H7 (cell line): ENCODE results near the gene GPSM1. TPM values are rescaled to one million over a fixed set of nuclear protein-coding genes. Genes with fewer than 3 reads are reported as not detected.

ENCODE experiments used
- DNase-seq: peaks from one replicate; pipeline ENCODE4 v3.0.0; 2012
- H3K27me3 ChIP-seq: 2 replicates; pipeline ENCODE4 v1.6.0; 2011; ENCODE audit warnings: mild to moderate bottlenecking, low read length; ENCODE audit not compliant: control insufficient read depth, insufficient read depth
- H3K36me3 ChIP-seq: replicated peaks from 2 replicates; pipeline ENCODE4 v1.5.1; 2011; ENCODE audit warnings: low read length; ENCODE audit not compliant: control insufficient read depth, insufficient read depth
- H3K4me3 ChIP-seq: 2 replicates; pipeline ENCODE4 v1.5.1; 2011; ENCODE audit warnings: low read depth, mild to moderate bottlenecking, control low read depth, low read length, moderate library complexity; ENCODE audit not compliant: insufficient read depth
- total RNA-seq: library from RNA; depleted of rRNA; stranded (reverse); fragments of >200 nt; shearing (Covaris generic); gene quantifications from 2 replicates; pipeline ENCODE4 v1.2.3, GENCODE V29; 2014

GPSM1 gene
- total RNA-seq, 1 experiment from 2014 or later, result 22.2 TPM

DNA sequence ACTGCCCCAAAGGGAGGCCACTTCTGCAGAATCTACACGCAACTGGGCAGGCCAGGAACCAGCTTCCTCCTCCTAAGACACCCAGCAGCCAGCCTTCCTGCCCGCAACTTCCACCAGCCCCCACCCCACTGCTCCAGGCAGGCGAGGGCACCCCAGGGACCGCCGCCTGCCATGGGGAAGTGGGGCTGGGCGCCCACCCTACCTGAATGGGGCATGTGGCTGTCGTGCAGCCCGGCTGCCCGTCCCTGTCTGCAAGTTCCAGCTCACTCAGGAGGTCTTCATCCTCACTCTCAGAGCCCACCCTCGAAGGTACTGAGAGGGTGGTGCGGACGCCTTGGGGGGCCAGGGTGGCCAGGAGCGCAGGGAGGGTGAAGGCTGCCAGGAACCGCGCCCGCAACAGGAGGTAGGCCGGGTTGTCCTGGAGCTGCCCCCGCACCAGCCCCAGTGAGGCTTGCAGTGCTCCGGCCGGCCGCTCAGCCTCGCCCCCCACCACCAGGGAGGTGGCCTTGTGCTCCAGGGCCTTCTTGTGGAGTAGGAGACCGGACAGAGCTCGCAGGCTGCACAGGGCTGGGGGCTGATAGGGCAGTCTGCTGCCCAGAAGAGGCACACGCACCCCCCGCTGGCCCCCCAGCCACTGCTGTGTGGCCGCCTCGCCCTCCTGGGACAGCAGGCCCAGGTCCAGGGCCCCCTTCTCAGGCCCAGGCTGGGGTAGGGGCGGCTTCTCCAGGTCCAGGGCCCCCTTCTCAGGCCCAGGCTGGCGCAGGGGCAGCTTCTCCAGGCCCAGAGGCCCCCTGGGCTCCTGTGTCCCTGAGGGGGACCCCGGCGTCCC is 50.2 kb downstream of the GPSM1 start:
- peaks cover 11% of the 10 kb centered on the region for H3K36me3 ChIP-seq
- no peak for DNase-seq
- no peak overlapping the region for H3K4me3 ChIP-seq
- H3K27me3 ChIP-seq, result no peaks in the 10 kb centered on the region

DNA sequence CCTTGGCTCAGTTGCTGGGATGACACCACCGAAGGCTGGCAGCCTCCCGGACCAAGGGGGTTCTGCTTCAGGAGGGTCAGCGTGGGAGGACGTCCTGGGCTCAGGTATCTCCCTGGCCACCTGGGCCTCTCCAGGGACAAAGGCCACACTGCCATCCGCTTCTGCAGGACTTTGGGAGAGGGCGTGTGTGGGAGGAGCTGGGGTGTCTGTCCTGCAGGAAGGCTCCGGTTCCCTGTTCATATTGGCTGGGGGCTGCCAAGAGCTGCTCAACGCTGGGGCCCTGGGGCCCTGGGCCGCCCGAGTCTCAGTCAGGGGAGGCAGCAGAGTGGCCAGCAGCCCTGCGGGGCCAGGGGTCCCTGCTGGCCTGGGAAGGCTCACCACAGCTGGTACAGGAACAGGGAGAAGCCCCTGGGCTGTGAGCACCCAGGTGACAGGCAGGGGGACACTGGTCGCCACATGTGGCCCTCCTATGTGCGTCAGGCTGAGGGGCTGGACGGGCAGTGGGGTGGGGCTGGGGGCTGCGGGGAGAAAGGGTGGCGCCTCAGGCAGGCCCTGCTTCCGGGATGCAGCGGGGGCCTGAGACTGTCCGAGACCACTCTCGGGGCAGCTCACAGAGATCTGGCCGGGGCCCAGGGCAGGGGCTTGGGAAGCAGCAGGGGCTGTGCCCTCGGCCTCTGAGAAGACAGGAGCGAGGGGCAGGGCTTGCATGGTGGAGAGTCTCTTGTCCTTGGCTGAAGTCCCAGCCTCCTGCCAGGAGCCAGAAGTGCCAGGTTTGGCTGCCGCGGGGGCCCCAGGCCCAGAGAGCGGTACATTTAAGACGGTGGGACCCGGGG is 51.0 kb downstream of the GPSM1 start:
- no peak for DNase-seq
- Histone ChIP-seq H3K27me3 (no peaks in the 10 kb centered on the region), H3K36me3 (peaks cover 14% of the 10 kb centered on the region), H3K4me3 (no peak overlapping the region)

DNA sequence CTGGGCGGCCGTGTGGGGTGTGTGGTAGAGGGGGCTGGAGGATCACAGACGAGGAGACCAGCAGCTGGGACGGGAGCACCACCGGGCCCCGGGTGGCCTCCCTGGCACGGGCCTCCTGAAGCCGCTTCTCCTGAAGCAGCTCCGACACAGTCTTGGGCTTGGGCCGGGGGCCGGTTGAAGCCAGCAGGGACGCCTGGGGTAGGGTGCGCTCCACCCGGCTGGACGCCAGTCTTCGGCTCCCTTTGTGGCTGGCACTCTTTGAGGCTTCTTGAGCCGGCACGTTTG is 51.6 kb downstream of the GPSM1 start:
- H3K36me3 ChIP-seq, result peaks cover 14% of the 10 kb centered on the region
- no peak overlapping the region for H3K4me3 ChIP-seq
- DNase-seq, result no peak
- H3K27me3 ChIP-seq, result no peaks in the 10 kb centered on the region

DNA sequence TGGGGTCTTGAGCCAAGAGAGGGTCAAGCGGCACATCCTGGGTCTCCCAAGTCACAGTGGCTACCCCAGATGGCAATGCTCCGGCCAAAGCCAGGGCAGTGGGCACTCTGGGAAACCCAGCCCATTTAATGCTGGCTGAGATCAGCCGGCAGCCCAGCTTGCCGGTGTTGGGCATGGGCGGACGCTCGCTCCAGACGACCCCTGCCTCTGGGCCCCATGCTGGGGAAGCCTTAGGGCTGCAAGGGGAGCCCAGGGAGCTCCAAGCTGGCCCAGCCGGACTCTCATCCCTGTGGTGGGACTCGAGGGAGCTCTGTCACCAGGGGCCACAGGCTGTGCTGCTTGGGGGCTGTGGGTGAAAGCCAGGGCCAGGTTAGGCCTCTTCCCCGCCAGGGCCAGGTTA is 52.1 kb downstream of the GPSM1 start:
- peaks cover 16% of the 10 kb centered on the region for H3K36me3 ChIP-seq
- no peak overlapping the region for H3K4me3 ChIP-seq
- no peaks in the 10 kb centered on the region for H3K27me3 ChIP-seq
- DNase-seq, result no peak

DNA sequence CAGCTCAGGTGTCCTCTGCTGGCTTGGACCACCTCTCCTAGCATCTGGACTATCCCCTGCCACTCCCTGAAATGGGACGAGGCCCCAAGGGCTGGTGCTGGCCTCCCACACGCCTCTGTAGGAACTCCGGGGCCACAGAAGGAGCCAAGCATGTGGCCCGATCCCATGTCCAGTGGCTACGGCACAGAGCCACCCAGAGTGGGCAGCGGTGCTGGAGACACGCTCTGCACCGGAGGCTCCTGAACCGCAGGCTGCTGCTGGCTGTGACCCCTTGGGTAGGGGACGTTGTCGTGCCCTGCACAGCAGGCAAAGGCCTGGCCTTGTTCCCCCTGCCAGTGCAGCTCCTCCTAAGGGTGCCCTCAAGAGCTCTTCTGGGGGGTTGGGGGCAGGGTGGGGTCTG is 52.6 kb downstream of the GPSM1 start:
- Histone ChIP-seq H3K36me3 (peaks cover 16% of the 10 kb centered on the region), H3K4me3 (no peak overlapping the region), H3K27me3 (no peaks in the 10 kb centered on the region)
- DNase-seq, result no peak

DNA sequence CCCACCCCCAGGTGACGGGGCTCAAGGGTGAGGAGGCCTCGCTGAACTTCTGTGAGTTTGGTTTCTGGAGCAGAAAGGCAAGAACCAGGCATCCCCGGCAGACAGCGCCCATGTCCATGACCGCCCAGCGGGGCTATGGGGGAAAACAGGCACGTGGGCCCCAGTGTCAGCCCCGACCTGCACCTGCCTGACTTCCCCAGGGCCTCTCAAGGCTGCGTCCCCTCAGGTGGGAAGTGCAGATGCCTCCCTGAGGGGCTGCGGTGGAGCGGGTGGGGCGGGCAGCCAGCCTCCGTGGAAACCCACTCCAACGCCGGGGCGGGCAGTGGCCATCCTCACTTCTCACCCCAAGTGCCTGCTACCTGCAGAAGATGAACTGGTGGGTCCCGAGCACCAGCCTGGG is 53.0 kb downstream of the GPSM1 start:
- no peak overlapping the region for H3K4me3 ChIP-seq

DNA sequence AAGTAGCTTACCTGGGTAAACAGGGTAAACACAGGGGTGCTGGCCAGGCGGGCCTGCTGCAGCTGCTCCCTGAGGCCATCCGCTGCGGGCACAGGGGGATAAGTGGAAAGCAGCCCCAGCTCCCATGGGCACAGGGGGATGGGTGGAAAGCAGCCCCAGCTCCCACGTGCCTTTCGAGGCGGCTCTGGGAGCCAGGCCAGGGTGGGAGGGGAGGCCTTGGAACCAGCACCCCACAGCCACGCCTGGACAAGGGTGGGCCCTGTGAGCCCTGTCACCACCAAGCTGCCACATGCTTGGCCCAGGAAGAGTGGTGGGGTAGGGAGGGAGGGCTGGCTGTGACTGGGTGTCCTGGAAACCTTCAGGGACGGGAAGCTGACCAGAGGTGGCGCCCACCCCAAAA is 54.0 kb downstream of the GPSM1 start:
- DNase-seq, result no peak
- Histone ChIP-seq H3K27me3 (no peaks in the 10 kb centered on the region), H3K36me3 (peaks cover 17% of the 10 kb centered on the region), H3K4me3 (no peak overlapping the region)

More for the DNA sequence above, 53.0 kb downstream of the GPSM1 start:
- peaks cover 16% of the 10 kb centered on the region for H3K36me3 ChIP-seq
- H3K27me3 ChIP-seq, result no peaks in the 10 kb centered on the region
- DNase-seq, result no peak

DNA sequence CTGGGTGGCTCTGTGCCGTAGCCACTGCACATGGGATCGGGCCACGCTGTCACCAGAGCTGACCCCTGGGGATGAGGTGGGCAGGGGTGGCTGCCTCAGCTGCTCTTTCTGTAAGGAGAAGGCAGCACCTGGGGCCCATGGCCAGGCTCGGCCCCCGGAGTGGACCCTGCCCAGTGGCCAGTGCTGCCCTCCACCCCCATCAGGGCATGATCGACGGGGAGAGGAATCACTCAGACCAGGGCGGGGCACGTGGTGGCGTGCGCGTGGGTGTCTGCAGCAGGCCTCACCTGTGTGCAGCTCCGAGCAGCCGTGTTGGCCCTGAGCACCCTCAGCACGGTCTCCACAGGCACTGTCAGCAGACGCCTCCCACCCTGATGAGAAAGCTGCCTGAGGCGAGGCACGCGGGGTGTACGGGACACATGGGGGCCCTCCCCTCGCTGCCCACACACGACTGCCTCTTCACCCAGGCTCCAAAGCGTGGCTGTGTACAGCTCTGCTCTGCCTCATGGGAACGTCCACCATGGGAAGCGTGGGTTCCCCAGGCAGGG is 54.7 kb downstream of the GPSM1 start:
- no peak overlapping the region for H3K4me3 ChIP-seq
- no peak for DNase-seq
- H3K36me3 ChIP-seq, result peaks cover 18% of the 10 kb centered on the region
- no peaks in the 10 kb centered on the region for H3K27me3 ChIP-seq

DNA sequence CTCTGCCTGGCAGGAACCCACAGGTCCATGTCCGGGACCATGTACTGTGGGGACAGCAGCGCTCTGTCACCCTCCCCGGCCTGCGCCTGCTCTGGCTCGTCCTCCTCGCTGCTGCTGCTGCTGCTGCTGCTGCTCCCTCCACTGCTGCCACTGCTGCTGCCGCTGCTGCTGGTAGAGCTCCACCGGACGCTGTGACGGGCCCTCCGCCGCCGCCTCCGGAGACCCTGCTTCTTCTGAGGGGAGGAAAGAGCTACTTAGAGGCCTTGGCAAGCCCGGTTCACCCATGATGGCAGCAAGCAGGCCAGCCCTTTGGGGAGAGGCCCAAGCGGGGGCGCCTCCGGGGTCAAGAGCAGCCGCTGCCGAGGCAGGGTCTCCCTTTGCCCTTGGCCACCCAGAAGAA is 56.1 kb downstream of the GPSM1 start:
- Histone ChIP-seq H3K36me3 (peaks cover 27% of the 10 kb centered on the region), H3K27me3 (no peaks in the 10 kb centered on the region), H3K4me3 (no peak overlapping the region)
- DNase-seq, result no peak

DNA sequence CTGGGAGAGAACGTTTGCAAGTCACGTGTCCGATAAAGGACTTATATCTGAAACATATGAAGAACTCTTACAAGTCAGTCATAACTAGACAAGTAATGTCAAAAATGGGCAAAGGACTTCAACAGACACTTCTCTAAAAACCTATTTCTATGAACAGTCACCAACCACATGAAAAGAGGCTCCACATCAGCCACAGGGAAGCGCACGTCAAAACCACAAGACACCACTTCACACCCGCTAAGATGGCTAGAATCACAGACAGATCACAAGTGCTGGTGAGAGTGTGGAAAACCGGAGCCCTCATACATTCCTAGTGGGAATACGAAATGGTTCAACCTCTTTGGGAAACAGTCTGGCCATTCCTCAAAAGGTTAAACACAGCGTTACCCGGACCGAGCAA is 57.7 kb downstream of the GPSM1 start:
- no peaks in the 10 kb centered on the region for H3K27me3 ChIP-seq
- peaks cover 38% of the 10 kb centered on the region for H3K36me3 ChIP-seq
- no peak overlapping the region for H3K4me3 ChIP-seq
- DNase-seq, result no peak

DNA sequence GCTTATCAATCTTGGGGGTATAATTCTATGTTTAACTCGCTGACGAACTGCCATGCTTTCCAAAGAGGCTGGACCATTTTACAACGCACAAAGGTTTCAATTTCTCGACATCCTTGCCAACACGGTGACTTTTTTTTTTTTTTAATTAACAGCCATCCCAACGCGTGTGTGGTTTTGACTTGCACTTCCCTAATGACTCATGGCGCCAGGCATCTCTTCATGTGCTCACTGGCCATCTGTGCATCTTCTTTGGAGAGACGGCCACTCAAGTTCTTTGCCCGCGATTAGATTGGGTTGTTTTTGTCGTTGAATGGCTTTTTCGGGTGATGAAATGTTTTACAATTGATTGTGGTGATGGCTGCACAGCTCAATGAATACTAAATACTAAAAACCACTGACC is 58.7 kb downstream of the GPSM1 start:
- DNase-seq, result no peak
- H3K4me3 ChIP-seq, result no peak overlapping the region
- H3K27me3 ChIP-seq, result no peaks in the 10 kb centered on the region
- H3K36me3 ChIP-seq, result peaks cover 34% of the 10 kb centered on the region

DNA sequence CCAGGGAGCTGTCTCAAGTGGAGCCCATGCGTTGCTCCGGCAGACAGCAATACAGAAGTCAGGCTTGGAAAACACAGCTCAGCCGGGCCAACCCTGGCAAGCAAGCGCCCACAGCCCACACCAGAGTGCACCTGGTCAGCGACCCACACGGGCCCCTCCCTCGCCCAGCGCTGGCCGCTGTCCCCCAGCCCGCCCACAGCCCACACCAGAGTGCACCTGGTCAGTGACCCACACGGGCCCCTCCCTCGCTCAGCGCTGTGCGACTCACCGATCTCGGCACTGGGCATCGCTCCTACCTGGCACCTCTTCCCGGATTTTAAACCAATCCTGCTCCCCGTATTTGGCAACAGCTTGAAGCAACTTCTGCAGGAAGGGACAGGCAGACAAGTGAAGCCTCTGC is 59.9 kb downstream of the GPSM1 start:
- Histone ChIP-seq H3K27me3 (no peaks in the 10 kb centered on the region), H3K36me3 (peaks cover 34% of the 10 kb centered on the region), H3K4me3 (no peak overlapping the region)
- DNase-seq, result no peak

DNA sequence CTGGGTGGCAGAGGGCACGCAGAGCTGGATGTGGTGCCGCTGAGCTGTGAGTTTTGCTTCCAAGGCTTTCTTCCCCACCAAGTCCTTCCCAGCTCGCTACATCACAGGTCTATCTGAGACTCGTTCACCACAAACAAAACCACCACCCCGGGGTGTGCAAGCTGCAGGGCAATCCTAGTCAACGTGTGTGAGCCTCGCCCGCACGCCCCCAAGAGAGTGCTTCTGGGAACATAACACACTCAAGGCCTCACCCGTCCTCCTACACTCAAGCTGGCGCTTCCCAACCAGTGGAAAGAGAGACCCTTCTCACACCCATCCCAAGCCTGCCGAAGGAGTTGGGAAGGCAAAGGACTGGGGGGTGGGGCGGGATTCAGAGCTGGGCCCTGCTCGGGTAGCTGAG is 62.1 kb downstream of the GPSM1 start:
- no peak for DNase-seq
- Histone ChIP-seq H3K27me3 (no peaks in the 10 kb centered on the region), H3K4me3 (no peak overlapping the region), H3K36me3 (peaks cover 38% of the 10 kb centered on the region)

DNA sequence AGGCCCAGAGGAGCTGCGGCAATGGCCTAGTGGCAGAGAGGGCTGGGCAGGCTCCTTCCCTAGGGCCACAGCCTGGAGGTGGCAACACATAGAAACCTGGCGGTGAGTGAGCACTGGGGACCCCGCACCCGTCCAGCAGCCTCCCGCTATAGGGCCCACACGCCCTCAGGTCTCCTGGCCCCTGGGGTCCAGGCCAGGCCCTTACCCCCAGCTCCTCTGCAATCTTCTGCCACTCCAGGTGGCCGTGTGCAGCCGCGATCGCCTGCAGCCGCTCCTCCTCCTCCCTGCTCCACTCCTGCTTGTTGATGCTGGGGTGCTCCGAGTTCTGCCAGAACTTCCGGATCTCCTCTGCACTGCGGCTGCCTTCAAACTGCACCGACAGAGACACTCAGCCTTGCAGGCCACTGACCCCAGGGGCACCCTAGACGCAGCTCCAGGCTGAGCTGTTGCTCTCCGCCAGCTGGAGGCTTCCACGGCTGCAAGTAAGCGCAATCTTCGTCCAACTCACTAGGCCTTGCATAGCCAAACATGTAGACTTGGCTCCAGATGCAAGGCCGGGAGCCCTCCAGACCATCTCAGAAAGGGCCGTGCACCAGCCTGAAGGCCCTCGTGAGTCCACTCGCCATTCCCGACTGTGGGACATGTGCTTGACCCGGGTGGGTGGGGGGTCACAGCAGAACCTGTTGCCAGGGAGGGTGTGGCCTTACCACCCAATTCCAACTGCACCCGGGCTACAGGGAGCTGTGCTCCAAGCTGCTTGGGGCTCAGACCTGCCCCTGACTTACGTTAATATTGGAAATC is 64.6 kb downstream of the GPSM1 start:
- Histone ChIP-seq H3K4me3 (no peak overlapping the region), H3K27me3 (no peaks in the 10 kb centered on the region), H3K36me3 (peaks cover 53% of the 10 kb centered on the region)
- no peak for DNase-seq
